IMR-90 (cell line): ENCODE results near the gene ARPIN. TPM values are rescaled to one million over a fixed set of nuclear protein-coding genes. Genes with fewer than 3 reads are reported as not detected.

Experiments
- ATAC-seq: fragments of 200-7000 bp; cut with Tn5 transposase; 2 replicates; pipeline ENCODE4 v1.9.1; 2020; ENCODE audit warnings: low read depth, mild to moderate bottlenecking, moderate library complexity
- BruUV-seq: library from RNA; stranded (reverse); fragments of 400-500 nt; replicated peaks from 2 replicates; lab custom pipeline; 2021; lab: Mats Ljungman, UMichigan
- CTCF ChIA-PET: fragments of 300-600 bp; formaldehyde crosslinking; extraction: SDS; loops from one replicate; lab custom pipeline; 2021; ENCODE audit warnings: antibody characterized with exemption; lab: Yijun Ruan, JAX
- POLR2A ChIA-PET: fragments of 300-600 bp; sonication (Branson Sonifier 250); formaldehyde crosslinking; loops from one replicate; lab custom pipeline; 2022; ENCODE audit warnings: antibody characterized with exemption; ENCODE audit not compliant: unreplicated experiment; lab: Charles Lee
- DNase-seq: peaks from one replicate; pipeline ENCODE4 v3.0.0; 2013
- H2AFZ ChIP-seq: replicated peaks from 2 replicates; pipeline ENCODE3; 2013; ENCODE audit warnings: low read length, mild to moderate bottlenecking; ENCODE audit not compliant: poor library complexity
- H2AK5ac ChIP-seq: 2 replicates; pipeline ENCODE4 v1.6.1; 2013; ENCODE audit warnings: low read depth, low read length, inconsistent platforms
- H2AK9ac ChIP-seq: replicated peaks from 2 replicates; pipeline ENCODE3; 2013; ENCODE audit warnings: mild to moderate bottlenecking, low read depth, low read length, moderate library complexity; ENCODE audit not compliant: poor library complexity
- H2BK120ac ChIP-seq: 2 replicates; pipeline ENCODE4 v1.6.1; 2013; ENCODE audit warnings: low read depth, low read length, inconsistent platforms
- H2BK15ac ChIP-seq: 3 replicates; pipeline ENCODE4 v1.6.1; 2013; ENCODE audit warnings: low read depth, low read length, inconsistent platforms
- H2BK20ac ChIP-seq: 2 replicates; pipeline ENCODE4 v1.6.1; 2013; ENCODE audit warnings: low read depth, mild to moderate bottlenecking, inconsistent platforms, low read length, moderate library complexity
- H2BK5ac ChIP-seq: 2 replicates; pipeline ENCODE4 v1.6.1; 2013; ENCODE audit warnings: mild to moderate bottlenecking, low read depth, low read length, inconsistent platforms; ENCODE audit not compliant: poor library complexity, severe bottlenecking
- H3K14ac ChIP-seq: replicated peaks from 2 replicates; pipeline ENCODE4 v1.6.1; 2013; ENCODE audit warnings: low read depth, low read length, inconsistent platforms
- H3K18ac ChIP-seq: 2 replicates; pipeline ENCODE4 v1.6.1; 2013; ENCODE audit warnings: low read depth, low read length, control low read depth
- H3K23ac ChIP-seq: 2 replicates; pipeline ENCODE4 v1.6.1; 2013; ENCODE audit warnings: low read depth, low read length, inconsistent platforms
- H3K27ac ChIP-seq: 2 replicates; pipeline ENCODE4 v1.5.1; 2013; ENCODE audit warnings: mild to moderate bottlenecking, control low read depth, low read length; ENCODE audit not compliant: insufficient read depth
- H3K27me3 ChIP-seq: 2 replicates; pipeline ENCODE4 v1.6.1; 2013; ENCODE audit warnings: low read length; ENCODE audit not compliant: control insufficient read depth, insufficient read depth
- H3K36me3 ChIP-seq: 2 replicates; pipeline ENCODE4 v1.6.1; 2013; ENCODE audit warnings: low read length, mixed read lengths; ENCODE audit not compliant: control insufficient read depth, insufficient read depth
- H3K4ac ChIP-seq: 2 replicates; pipeline ENCODE4 v1.6.1; 2013; ENCODE audit warnings: low read depth, low read length, inconsistent platforms
- H3K4me1 ChIP-seq: 2 replicates; pipeline ENCODE4 v1.6.1; 2013; ENCODE audit warnings: low read length, mixed read lengths; ENCODE audit not compliant: control insufficient read depth, insufficient read depth
- H3K4me2 ChIP-seq: 2 replicates; pipeline ENCODE4 v1.6.1; 2013; ENCODE audit warnings: low read depth, mild to moderate bottlenecking, control low read depth, low read length, moderate library complexity
- H3K4me3 ChIP-seq: 2 replicates; pipeline ENCODE4 v1.5.1; 2013; ENCODE audit warnings: low read depth, mild to moderate bottlenecking, control low read depth, low read length, moderate library complexity; ENCODE audit not compliant: insufficient read depth
- H3K56ac ChIP-seq: 2 replicates; pipeline ENCODE4 v1.6.1; 2013; ENCODE audit warnings: low read length, inconsistent platforms; ENCODE audit not compliant: insufficient read depth; ENCODE audit errors: extremely low read depth
- H3K79me1 ChIP-seq, 2 experiments: 2 replicates each; pipeline ENCODE4 v1.6.1; 2013; ENCODE audit warnings: low read length in 2 of 2, inconsistent platforms in 1 of 2, low read depth in 1 of 2
- H3K9ac ChIP-seq: 2 replicates; pipeline ENCODE4 v1.6.1; 2013; ENCODE audit warnings: low read depth, low read length, control low read depth
- H3K9me1 ChIP-seq: 2 replicates; pipeline ENCODE4 v1.6.1; 2013; ENCODE audit warnings: low read length, inconsistent platforms; ENCODE audit not compliant: insufficient read depth
- H3K9me3 ChIP-seq: 2 replicates; pipeline ENCODE4 v1.6.1; 2013; ENCODE audit warnings: low read length; ENCODE audit not compliant: control insufficient read depth, insufficient read depth
- H4K20me1 ChIP-seq: 2 replicates; pipeline ENCODE4 v1.6.1; 2013; ENCODE audit warnings: low read length, inconsistent platforms; ENCODE audit not compliant: insufficient read depth
- H4K5ac ChIP-seq: 2 replicates; pipeline ENCODE4 v1.6.1; 2013; ENCODE audit warnings: mild to moderate bottlenecking, low read depth, low read length, control low read depth
- H4K8ac ChIP-seq, 2 experiments: 2 replicates each; pipeline ENCODE4 v1.6.1; 2013; ENCODE audit warnings: low read depth in 2 of 2, low read length in 2 of 2, control low read depth in 1 of 2, inconsistent platforms in 1 of 2
- H4K91ac ChIP-seq: 2 replicates; pipeline ENCODE4 v1.6.1; 2013; ENCODE audit warnings: low read depth, low read length, inconsistent platforms; ENCODE audit not compliant: insufficient read depth
- BHLHE40 ChIP-seq: fragments of 150-350 bp; IDR thresholded peaks from 2 replicates; pipeline ENCODE4 v1.6.1; 2016; ENCODE audit warnings: mild to moderate bottlenecking, low read depth, low read length
- CEBPB ChIP-seq: IDR thresholded peaks from 2 replicates; pipeline ENCODE4 v1.6.1; 2012; ENCODE audit warnings: low read depth, low read length, improper control_type of control experiment
- CHD1 ChIP-seq: IDR thresholded peaks from 2 replicates; pipeline ENCODE4 v1.6.1; 2012; ENCODE audit warnings: low read depth, low read length, improper control_type of control experiment
- CTCF ChIP-seq: conservative IDR thresholded peaks from 2 replicates; pipeline ENCODE4 v1.5.1; 2012; ENCODE audit warnings: mild to moderate bottlenecking, low read depth, low read length, improper control_type of control experiment
- ELK1 ChIP-seq: fragments of 150-350 bp; IDR thresholded peaks from 2 replicates; pipeline ENCODE4 v1.6.1; 2016; ENCODE audit warnings: low read depth, mild to moderate bottlenecking, low read length, moderate library complexity, borderline replicate concordance
- FOS ChIP-seq: fragments of 150-350 bp; IDR thresholded peaks from 2 replicates; pipeline ENCODE4 v1.6.1; 2016; ENCODE audit warnings: low read depth, low read length
- MAZ ChIP-seq: IDR thresholded peaks from 2 replicates; pipeline ENCODE4 v1.6.1; 2012; ENCODE audit warnings: low read depth, mild to moderate bottlenecking, low read length, improper control_type of control experiment, moderate library complexity, borderline replicate concordance
- MXI1 ChIP-seq: IDR thresholded peaks from 2 replicates; pipeline ENCODE4 v1.6.1; 2012; ENCODE audit warnings: low read depth, mild to moderate bottlenecking, low read length, moderate library complexity, borderline replicate concordance
- NFE2L2 ChIP-seq: fragments of 150-350 bp; IDR thresholded peaks from 2 replicates; pipeline ENCODE4 v1.6.1; 2016; ENCODE audit warnings: low read depth, mild to moderate bottlenecking, low read length
- POLR2A ChIP-seq: IDR thresholded peaks from 2 replicates; pipeline ENCODE4 v1.6.1; 2012; ENCODE audit warnings: mild to moderate bottlenecking, low read depth, low read length
- RAD21 ChIP-seq: IDR thresholded peaks from 2 replicates; pipeline ENCODE4 v1.6.1; 2012; ENCODE audit warnings: low read length, improper control_type of control experiment
- RFX5 ChIP-seq: IDR thresholded peaks from 2 replicates; pipeline ENCODE4 v1.8.0; 2012; ENCODE audit warnings: low read depth, mild to moderate bottlenecking, low read length, moderate library complexity
- SMC3 ChIP-seq: fragments of 150-350 bp; IDR thresholded peaks from 2 replicates; pipeline ENCODE4 v1.6.1; 2016; ENCODE audit warnings: low read depth, mild to moderate bottlenecking, antibody characterized with exemption, low read length, moderate library complexity
- USF2 ChIP-seq: fragments of 150-350 bp; IDR thresholded peaks from 2 replicates; pipeline ENCODE4 v1.6.1; 2017; ENCODE audit warnings: mild to moderate bottlenecking, antibody characterized with exemption, low read length, low read depth
- WGBS, 2 experiments: methylation state at CpG; one replicate each; pipeline versions ENCODE4 v1.1.5 to v1.1.7; 2013; ENCODE audit warnings: missing lambda C conversion rate in 2 of 2; ENCODE audit not compliant: insufficient read length in 1 of 2; ENCODE audit errors: extremely low coverage in 2 of 2; 5-methylcytosine and 5-hydroxymethylcytosine counted together
- dilution Hi-C: fragments of 300-500 bp; cut with HindIII; formaldehyde crosslinking; loops from one replicate; pipeline ENCODE4 v1.14.3; 2018; ENCODE audit warnings: low sequenced_read_pairs; ENCODE audit not compliant: unreplicated experiment
- in situ Hi-C: fragments of 300-500 bp; cut with MboI; formaldehyde crosslinking; loops from 3 replicates; pipeline ENCODE4 v1.14.3; 2019; ENCODE audit warnings: low sequenced_read_pairs, inconsistent platforms, mixed read lengths
- intact Hi-C: fragments of 100-400 bp; cut with micrococcal nuclease; formaldehyde crosslinking; loops from 2 replicates; pipeline ENCODE4 v1.10.0; 2022
- polyA plus RNA-seq, 3 experiments: library from polyadenylated mRNA; depleted of rRNA; stranded (reverse); fragments of >200 nt; gene quantifications; 2 replicates each; pipeline ENCODE4 v1.2.3, GENCODE V29; 2012; ENCODE audit warnings: low replicate concordance in 1 of 3
- total RNA-seq: library from RNA; depleted of rRNA; stranded (reverse); fragments of >200 nt; gene quantifications from 2 replicates; pipeline ENCODE4 v1.2.3, GENCODE V29; 2012

The ARPIN gene
- total and polyA plus RNA-seq, 2 of the 4 experiments (the other 2 are of a cell fraction), result 3.9 to 8.8 TPM

- no peak overlapping the region for H3K23ac ChIP-seq
- H3K9ac ChIP-seq, result no peak overlapping the region
- H3K56ac ChIP-seq, result no peak overlapping the region
- H3K4me2 ChIP-seq, result no peak overlapping the region
- H3K36me3 ChIP-seq, result no peaks in the 10 kb centered on the region
- TF ChIP-seq RAD21, result no peak
- TF ChIP-seq USF2, result no peak
- no peak for TF ChIP-seq MAZ
- TF ChIP-seq CTCF, result no peak
- TF ChIP-seq FOS, result no peak
- TF ChIP-seq RFX5, result no peak
- no peak for TF ChIP-seq CEBPB
- no peak for TF ChIP-seq MXI1
- no peak for TF ChIP-seq CHD1
- TF ChIP-seq ELK1, result no peak
- TF ChIP-seq BHLHE40, result no peak
- TF ChIP-seq NFE2L2, result no peak
- TF ChIP-seq POLR2A, result no peak
- no peak for TF ChIP-seq SMC3
- no peaks in the 10 kb centered on the region for H3K79me1 ChIP-seq
- H4K8ac ChIP-seq, result no peak overlapping the region
- no peak overlapping the region for H3K4ac ChIP-seq
- no peak overlapping the region for H2AK9ac ChIP-seq
- no peak overlapping the region for H2BK5ac ChIP-seq
- POLR2A ChIA-PET, result interaction anchor here (0.6 kb wide), 1 partner anchor 16 kb away, joined by 5 read pairs; no protein-coding TSS in a partner anchor
- H4K20me1 ChIP-seq, result no peaks in the 10 kb centered on the region
- no peak overlapping the region for H4K91ac ChIP-seq
- no peak overlapping the region for H2BK15ac ChIP-seq
- no peak overlapping the region for H3K4me3 ChIP-seq
- H3K9me3 ChIP-seq, result no peaks in the 10 kb centered on the region
- no peak overlapping the region for H2BK120ac ChIP-seq
- CTCF ChIA-PET, result no interaction called here
- intact Hi-C loops, result no loop called here
- ATAC-seq, result no peak
- H2AK5ac ChIP-seq, result no peak overlapping the region
- in situ Hi-C loops, result no loop called here
- no peak overlapping the region for H3K27ac ChIP-seq
- no peaks in the 10 kb centered on the region for H3K9me1 ChIP-seq
- H3K4me1 ChIP-seq, result no peaks in the 10 kb centered on the region
- no peak overlapping the region for H3K14ac ChIP-seq
- no peak overlapping the region for H2BK20ac ChIP-seq
- no peak overlapping the region for H3K18ac ChIP-seq
- no peak overlapping the region for H4K5ac ChIP-seq
- DNase-seq, result no peak
- WGBS, 2 experiments, result 33% methylated on average over 2 of the region's 10 CpGs; no CpG with 5 or more reads in 1 of the 2 experiments
- dilution Hi-C loops, result no loop called here
- H2AFZ ChIP-seq, result no peak overlapping the region
- no TSS peak for BruUV-seq
- peaks cover 14% of the 10 kb centered on the region for H3K27me3 ChIP-seq
Measured at GRCh38 chr15:89937365-89938350, 24.9 kb upstream of the ARPIN start.
